Panc1 (cell line): ENCODE results near the gene TNN. TPM values are rescaled to one million over a fixed set of nuclear protein-coding genes. Genes with fewer than 3 reads are reported as not detected.
"Not testable (repeated sequence)": the region's sequence is repeated elsewhere in the genome, so short reads cannot be mapped to it uniquely, and the experiment has no call there.

ENCODE experiments used
- ATAC-seq: fragments of 200-7000 bp; cut with Tn5 transposase; 2 replicates; pipeline ENCODE4 v1.9.1; 2020; ENCODE audit warnings: mild to moderate bottlenecking, moderate library complexity
- BruUV-seq: library from RNA; stranded (reverse); fragments of 400-500 nt; replicated peaks from 2 replicates; lab custom pipeline; 2021; lab: Mats Ljungman, UMichigan
- CTCF ChIA-PET: fragments of 300-600 bp; sonication (Branson Sonifier 250); formaldehyde crosslinking; loops from one replicate; lab custom pipeline; 2022; ENCODE audit warnings: antibody characterized with exemption; lab: Charles Lee
- POLR2A ChIA-PET: fragments of 300-600 bp; sonication (Branson Sonifier 250); formaldehyde crosslinking; loops from one replicate; lab custom pipeline; 2022; ENCODE audit warnings: antibody characterized with exemption; lab: Charles Lee
- DNase-seq: peaks from one replicate; pipeline ENCODE4 v3.0.0-alpha.2; 2010; ENCODE audit warnings: low read depth, low spot score
- H3K27ac ChIP-seq: 2 replicates; pipeline ENCODE4 v1.5.1; 2011; ENCODE audit warnings: mild to moderate bottlenecking, low read length, inconsistent platforms
- H3K27me3 ChIP-seq: fragments of 200-500 bp; sonication (Bioruptor generic); 2 replicates; pipeline ENCODE4 v1.6.0; 2014; ENCODE audit warnings: low read length, inconsistent platforms; ENCODE audit not compliant: control insufficient read depth, insufficient read depth
- H3K36me3 ChIP-seq: fragments of 200-500 bp; sonication (Bioruptor generic); 2 replicates; pipeline ENCODE4 v1.5.1; 2014; ENCODE audit warnings: inconsistent platforms, mild to moderate bottlenecking, low read length, moderate library complexity; ENCODE audit not compliant: control insufficient read depth, insufficient read depth
- H3K4me1 ChIP-seq: 2 replicates; pipeline ENCODE4 v1.5.1; 2011; ENCODE audit warnings: inconsistent platforms, mild to moderate bottlenecking, low read length, moderate library complexity; ENCODE audit not compliant: control insufficient read depth, insufficient read depth
- H3K4me3 ChIP-seq, 2 experiments: 2 replicates each; pipeline ENCODE4 v1.5.1; 2011 to 2012; ENCODE audit warnings: low read depth in 2 of 2, low read length in 2 of 2, mild to moderate bottlenecking in 2 of 2, inconsistent platforms in 1 of 2, moderate library complexity in 1 of 2
- H3K9me3 ChIP-seq: fragments of 200-500 bp; sonication (Bioruptor generic); 2 replicates; pipeline ENCODE4 v1.5.1; 2014; ENCODE audit warnings: low read depth, mild to moderate bottlenecking, inconsistent platforms, low read length, moderate library complexity; ENCODE audit not compliant: control insufficient read depth, insufficient read depth
- CTCF ChIP-seq: fragments of 450-650 bp; IDR thresholded peaks from 2 replicates; pipeline ENCODE4 v1.5.1; 2017; ENCODE audit warnings: mild to moderate bottlenecking
- POLR2AphosphoS5 ChIP-seq: IDR thresholded peaks from 2 replicates; pipeline ENCODE4 v1.6.1; 2012; ENCODE audit warnings: mild to moderate bottlenecking, low read depth, low read length, moderate library complexity
- REST ChIP-seq, 2 experiments: IDR thresholded peaks; 2 replicates each; pipeline ENCODE4 v1.6.1; 2011 to 2012; ENCODE audit warnings: low read depth in 2 of 2, control low read depth in 1 of 2, low read length in 1 of 2, mild to moderate bottlenecking in 1 of 2, moderate library complexity in 1 of 2; ENCODE audit not compliant: insufficient read depth in 1 of 2
- SIN3A ChIP-seq: IDR thresholded peaks from 2 replicates; pipeline ENCODE4 v1.6.1; 2012; ENCODE audit warnings: low read depth, mild to moderate bottlenecking, low read length, moderate library complexity, borderline replicate concordance; ENCODE audit not compliant: insufficient read depth
- TCF7L2 ChIP-seq: IDR thresholded peaks from 2 replicates; pipeline ENCODE4 v1.6.1; 2011; ENCODE audit warnings: mild to moderate bottlenecking, low read depth, low read length, inconsistent platforms
- in situ Hi-C: cut with HindIII; loops from 2 replicates; pipeline ENCODE4 v1.10.0; 2016; ENCODE audit warnings: low sequenced_read_pairs, low pct_unique_long_range_greater_than_20kb
- intact Hi-C: fragments of 100-400 bp; cut with micrococcal nuclease; formaldehyde crosslinking; loops from one replicate; pipeline ENCODE4 v1.10.0; 2022; ENCODE audit not compliant: unreplicated experiment
- total RNA-seq: library from RNA; stranded (reverse); gene quantifications from one replicate; pipeline ENCODE4 v1.2.1, GENCODE V29; 2021; ENCODE audit not compliant: unreplicated experiment

TNN gene
- total RNA-seq, 1 experiment from 2014 or later, result not detected

GRCh38 chr1:175097361-175097760 is 29.7 kb downstream of the TNN start:
- Histone ChIP-seq H3K4me3 (no peak overlapping the region), H3K27me3 (no peaks in the 10 kb centered on the region; the same call in 1 of the 2 replicates), H3K27ac (no peak overlapping the region), H3K36me3 (no peaks in the 10 kb centered on the region), H3K9me3 (no peaks in the 10 kb centered on the region), H3K4me1 (no peaks in the 10 kb centered on the region)
- ChIA-PET CTCF (no interaction called here), POLR2A (no interaction called here)
- in situ Hi-C loops (no loop called here), intact Hi-C loops (no loop called here)
- no TSS peak for BruUV-seq
- ATAC-seq (no peak), DNase-seq (no peak)
- no peak for TF ChIP-seq TCF7L2
- TF ChIP-seq POLR2AphosphoS5, result no peak
- TF ChIP-seq CTCF, result no peak
- no peak for TF ChIP-seq REST (IDR thresholded peaks at IDR 0.05; ENCODE audit: insufficient read depth in 1 of 2, low read depth in 2 of 2, low read length in 1 of 2)
- no peak for TF ChIP-seq SIN3A

GRCh38 chr1:175099916-175100315 is 32.3 kb downstream of the TNN start:
- DNase-seq, result no peak
- no peak for ATAC-seq
- in situ Hi-C loops, result no loop called here
- Histone ChIP-seq H3K9me3 (no peaks in the 10 kb centered on the region), H3K27ac (no peak overlapping the region), H3K4me3 (no peak overlapping the region), H3K27me3 (no peaks in the 10 kb centered on the region; the same call in 1 of the 2 replicates), H3K36me3 (no peaks in the 10 kb centered on the region), H3K4me1 (no peaks in the 10 kb centered on the region)
- CTCF ChIA-PET, result no interaction called here
- POLR2A ChIA-PET, result no interaction called here
- TF ChIP-seq CTCF (no peak), SIN3A (no peak), REST (IDR thresholded peaks at IDR 0.05; ENCODE audit: insufficient read depth in 1 of 2, low read depth in 2 of 2, low read length in 1 of 2) (no peak), POLR2AphosphoS5 (no peak), TCF7L2 (no peak)
- BruUV-seq, result no TSS peak
- intact Hi-C loops, result no loop called here

GRCh38 chr1:175102166-175102565 is 34.5 kb downstream of the TNN start:
- in situ Hi-C loops, H3K36me3 ChIP-seq, H3K27me3 ChIP-seq, H3K4me3 ChIP-seq, BruUV-seq, POLR2A ChIA-PET, CTCF ChIA-PET, H3K4me1 ChIP-seq, H3K9me3 ChIP-seq, intact Hi-C loops, H3K27ac ChIP-seq, DNase-seq, ATAC-seq: not testable (repeated sequence)

- H3K4me3 ChIP-seq, H3K27me3 ChIP-seq, DNase-seq, H3K27ac ChIP-seq, POLR2A ChIA-PET, intact Hi-C loops, H3K4me1 ChIP-seq, in situ Hi-C loops, H3K36me3 ChIP-seq, H3K9me3 ChIP-seq, ATAC-seq, BruUV-seq: not testable (repeated sequence)
- CTCF ChIA-PET, result interaction anchor here (0.8 kb wide), 1 partner anchor 48 kb away, joined by 4 read pairs; no protein-coding TSS in a partner anchor
Observed at GRCh38 chr1:175106536-175106935, 38.9 kb downstream of the TNN start.
